H1 (cell line): Measurements from ENCODE around the gene SYNDIG1. TPM values are rescaled to one million over a fixed set of nuclear protein-coding genes. Genes with fewer than 3 reads are reported as not detected.

Source experiments
- FOSL1 ChIP-seq: IDR thresholded peaks from 2 replicates; pipeline ENCODE4 v1.6.1; 2011; ENCODE audit warnings: mild to moderate bottlenecking, low read depth, low read length, moderate library complexity; ENCODE audit not compliant: insufficient read depth
- SRF ChIP-seq: IDR thresholded peaks from 2 replicates; pipeline ENCODE4 v1.6.1; 2011; ENCODE audit warnings: mild to moderate bottlenecking, low read depth, low read length, moderate library complexity
- TBP ChIP-seq: IDR thresholded peaks from 2 replicates; pipeline ENCODE4 v1.6.1; 2011; ENCODE audit warnings: low read depth, low read length, improper control_type of control experiment
- TCF12 ChIP-seq: IDR thresholded peaks from 2 replicates; pipeline ENCODE4 v1.6.1; 2011; ENCODE audit warnings: low read depth, mild to moderate bottlenecking, low read length
- TEAD4 ChIP-seq: IDR thresholded peaks from 2 replicates; pipeline ENCODE4 v1.6.1; 2012; ENCODE audit warnings: low read depth, low read length, inconsistent platforms, mixed read lengths
- polyA plus RNA-seq, 7 experiments: library from polyadenylated mRNA; depleted of rRNA in 3 of 7; stranded (reverse) in 5 of 7; unstranded in 2 of 7; fragments of >200 nt in 5 of 7; fragments of 200-250 nt in 2 of 7; gene quantifications; 1 replicate in 5 of 7; 2 replicates in 1 of 7; 4 replicates in 1 of 7; pipeline versions ENCODE4 v1.2.1 to v1.2.3, GENCODE V29; 2011 to 2013; ENCODE audit warnings: missing spikeins in 2 of 7, mixed read lengths in 2 of 7
- total RNA-seq: library from RNA; stranded (reverse); fragmentation: NEBNext Ultra II Directional; extraction: Animal tissue kit (Norgen Biotek cat#: 25700); gene quantifications from 2 replicates; pipeline ENCODE4 v1.2.1, GENCODE V29; 2021
- TF ChIP-seq, protein P1 (sequence below): fragments of 300-600 bp; sonication (generic); IDR thresholded peaks from 2 replicates; pipeline ENCODE4 v1.7.1; 2012; ENCODE audit warnings: low read length, moderate library complexity, mild to moderate bottlenecking, inconsistent platforms; ENCODE audit not compliant: insufficient replicate concordance

Gene SYNDIG1
- total and polyA plus RNA-seq, 2 of the 8 experiments (the other 6 are each of a cell fraction or from before 2014, with no cell fraction given), result 6.5 to 7.8 TPM

DNA sequence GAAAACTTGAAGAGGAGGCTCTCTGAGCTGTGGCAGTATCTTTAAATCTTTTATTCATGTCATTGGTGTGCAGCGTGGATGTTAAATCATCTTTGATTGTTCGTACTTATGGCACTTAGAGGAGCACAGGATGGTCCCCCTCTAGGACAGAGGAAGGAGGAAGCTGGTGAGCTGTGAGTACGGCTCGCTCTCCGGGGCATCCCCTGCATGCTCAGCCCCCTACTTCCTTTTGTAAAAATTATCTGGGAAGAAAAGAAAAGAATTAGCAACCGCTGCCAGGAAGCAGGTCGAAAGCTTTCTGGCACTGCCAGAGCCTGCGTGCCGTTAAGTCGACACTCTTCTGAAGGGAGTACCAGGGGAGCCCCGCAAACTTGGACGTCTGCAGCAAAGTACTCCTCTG is 158.5 kb downstream of the SYNDIG1 start (continued):
- TF ChIP-seq, protein P1, sequence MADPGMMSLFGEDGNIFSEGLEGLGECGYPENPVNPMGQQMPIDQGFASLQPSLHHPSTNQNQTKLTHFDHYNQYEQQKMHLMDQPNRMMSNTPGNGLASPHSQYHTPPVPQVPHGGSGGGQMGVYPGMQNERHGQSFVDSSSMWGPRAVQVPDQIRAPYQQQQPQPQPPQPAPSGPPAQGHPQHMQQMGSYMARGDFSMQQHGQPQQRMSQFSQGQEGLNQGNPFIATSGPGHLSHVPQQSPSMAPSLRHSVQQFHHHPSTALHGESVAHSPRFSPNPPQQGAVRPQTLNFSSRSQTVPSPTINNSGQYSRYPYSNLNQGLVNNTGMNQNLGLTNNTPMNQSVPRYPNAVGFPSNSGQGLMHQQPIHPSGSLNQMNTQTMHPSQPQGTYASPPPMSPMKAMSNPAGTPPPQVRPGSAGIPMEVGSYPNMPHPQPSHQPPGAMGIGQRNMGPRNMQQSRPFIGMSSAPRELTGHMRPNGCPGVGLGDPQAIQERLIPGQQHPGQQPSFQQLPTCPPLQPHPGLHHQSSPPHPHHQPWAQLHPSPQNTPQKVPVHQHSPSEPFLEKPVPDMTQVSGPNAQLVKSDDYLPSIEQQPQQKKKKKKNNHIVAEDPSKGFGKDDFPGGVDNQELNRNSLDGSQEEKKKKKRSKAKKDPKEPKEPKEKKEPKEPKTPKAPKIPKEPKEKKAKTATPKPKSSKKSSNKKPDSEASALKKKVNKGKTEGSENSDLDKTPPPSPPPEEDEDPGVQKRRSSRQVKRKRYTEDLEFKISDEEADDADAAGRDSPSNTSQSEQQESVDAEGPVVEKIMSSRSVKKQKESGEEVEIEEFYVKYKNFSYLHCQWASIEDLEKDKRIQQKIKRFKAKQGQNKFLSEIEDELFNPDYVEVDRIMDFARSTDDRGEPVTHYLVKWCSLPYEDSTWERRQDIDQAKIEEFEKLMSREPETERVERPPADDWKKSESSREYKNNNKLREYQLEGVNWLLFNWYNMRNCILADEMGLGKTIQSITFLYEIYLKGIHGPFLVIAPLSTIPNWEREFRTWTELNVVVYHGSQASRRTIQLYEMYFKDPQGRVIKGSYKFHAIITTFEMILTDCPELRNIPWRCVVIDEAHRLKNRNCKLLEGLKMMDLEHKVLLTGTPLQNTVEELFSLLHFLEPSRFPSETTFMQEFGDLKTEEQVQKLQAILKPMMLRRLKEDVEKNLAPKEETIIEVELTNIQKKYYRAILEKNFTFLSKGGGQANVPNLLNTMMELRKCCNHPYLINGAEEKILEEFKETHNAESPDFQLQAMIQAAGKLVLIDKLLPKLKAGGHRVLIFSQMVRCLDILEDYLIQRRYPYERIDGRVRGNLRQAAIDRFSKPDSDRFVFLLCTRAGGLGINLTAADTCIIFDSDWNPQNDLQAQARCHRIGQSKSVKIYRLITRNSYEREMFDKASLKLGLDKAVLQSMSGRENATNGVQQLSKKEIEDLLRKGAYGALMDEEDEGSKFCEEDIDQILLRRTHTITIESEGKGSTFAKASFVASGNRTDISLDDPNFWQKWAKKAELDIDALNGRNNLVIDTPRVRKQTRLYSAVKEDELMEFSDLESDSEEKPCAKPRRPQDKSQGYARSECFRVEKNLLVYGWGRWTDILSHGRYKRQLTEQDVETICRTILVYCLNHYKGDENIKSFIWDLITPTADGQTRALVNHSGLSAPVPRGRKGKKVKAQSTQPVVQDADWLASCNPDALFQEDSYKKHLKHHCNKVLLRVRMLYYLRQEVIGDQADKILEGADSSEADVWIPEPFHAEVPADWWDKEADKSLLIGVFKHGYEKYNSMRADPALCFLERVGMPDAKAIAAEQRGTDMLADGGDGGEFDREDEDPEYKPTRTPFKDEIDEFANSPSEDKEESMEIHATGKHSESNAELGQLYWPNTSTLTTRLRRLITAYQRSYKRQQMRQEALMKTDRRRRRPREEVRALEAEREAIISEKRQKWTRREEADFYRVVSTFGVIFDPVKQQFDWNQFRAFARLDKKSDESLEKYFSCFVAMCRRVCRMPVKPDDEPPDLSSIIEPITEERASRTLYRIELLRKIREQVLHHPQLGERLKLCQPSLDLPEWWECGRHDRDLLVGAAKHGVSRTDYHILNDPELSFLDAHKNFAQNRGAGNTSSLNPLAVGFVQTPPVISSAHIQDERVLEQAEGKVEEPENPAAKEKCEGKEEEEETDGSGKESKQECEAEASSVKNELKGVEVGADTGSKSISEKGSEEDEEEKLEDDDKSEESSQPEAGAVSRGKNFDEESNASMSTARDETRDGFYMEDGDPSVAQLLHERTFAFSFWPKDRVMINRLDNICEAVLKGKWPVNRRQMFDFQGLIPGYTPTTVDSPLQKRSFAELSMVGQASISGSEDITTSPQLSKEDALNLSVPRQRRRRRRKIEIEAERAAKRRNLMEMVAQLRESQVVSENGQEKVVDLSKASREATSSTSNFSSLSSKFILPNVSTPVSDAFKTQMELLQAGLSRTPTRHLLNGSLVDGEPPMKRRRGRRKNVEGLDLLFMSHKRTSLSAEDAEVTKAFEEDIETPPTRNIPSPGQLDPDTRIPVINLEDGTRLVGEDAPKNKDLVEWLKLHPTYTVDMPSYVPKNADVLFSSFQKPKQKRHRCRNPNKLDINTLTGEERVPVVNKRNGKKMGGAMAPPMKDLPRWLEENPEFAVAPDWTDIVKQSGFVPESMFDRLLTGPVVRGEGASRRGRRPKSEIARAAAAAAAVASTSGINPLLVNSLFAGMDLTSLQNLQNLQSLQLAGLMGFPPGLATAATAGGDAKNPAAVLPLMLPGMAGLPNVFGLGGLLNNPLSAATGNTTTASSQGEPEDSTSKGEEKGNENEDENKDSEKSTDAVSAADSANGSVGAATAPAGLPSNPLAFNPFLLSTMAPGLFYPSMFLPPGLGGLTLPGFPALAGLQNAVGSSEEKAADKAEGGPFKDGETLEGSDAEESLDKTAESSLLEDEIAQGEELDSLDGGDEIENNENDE, result no peak
- TF ChIP-seq TBP (no peak), SRF (no peak), FOSL1 (no peak), TCF12 (no peak), TEAD4 (no peak)
